GM18505 (cell line): Measurements from ENCODE around the gene TYMP.

ENCODE experiments used
- ATAC-seq: cut with Tn5 transposase; IDR thresholded peaks from one replicate; pipeline ENCODE4 v1.9.1; 2021; ENCODE audit not compliant: unreplicated experiment
- POLR2A ChIP-seq: IDR thresholded peaks from 4 replicates; pipeline ENCODE4 v1.6.1; 2011; ENCODE audit warnings: borderline replicate concordance; ENCODE audit not compliant: insufficient read depth, insufficient read length; ENCODE audit errors: extremely low read depth

The TYMP gene

DNA sequence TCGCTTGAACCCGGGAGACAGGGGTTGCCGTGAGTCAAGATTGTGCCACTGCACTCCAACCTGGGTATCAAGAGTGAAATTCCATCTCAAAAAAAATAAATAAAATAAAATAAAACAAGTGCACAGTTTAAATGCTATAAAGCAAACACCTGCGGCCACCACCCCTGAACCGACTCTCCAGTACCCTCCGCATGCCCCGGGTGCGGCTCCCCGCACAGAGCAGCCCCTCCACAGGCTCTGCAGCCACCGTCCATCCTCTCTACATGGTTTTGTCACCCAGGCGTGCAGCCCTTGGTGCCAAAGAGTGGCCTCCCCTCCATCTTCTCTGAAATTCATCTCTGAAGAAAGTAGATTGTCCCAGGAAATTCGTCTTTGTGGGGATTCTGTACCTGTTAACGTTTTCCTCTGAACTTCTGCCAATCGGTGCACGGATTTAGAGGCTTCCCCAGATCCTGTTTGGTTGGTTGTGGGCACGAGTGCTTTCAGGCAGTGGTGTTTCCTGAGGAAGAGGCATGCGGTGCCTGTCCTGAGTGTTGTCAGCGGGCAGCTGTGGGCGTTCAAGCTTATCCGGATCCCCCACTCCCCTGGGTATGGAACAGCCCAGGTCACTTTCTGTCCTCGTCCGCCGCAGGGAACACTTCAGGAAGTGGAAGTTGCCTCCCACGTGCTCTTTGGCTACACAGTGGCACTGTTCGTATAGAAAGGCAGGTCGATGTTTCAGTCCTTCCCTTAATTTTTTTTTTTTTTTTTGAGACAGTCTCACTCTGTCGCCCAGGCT lies 39.1 kb downstream of the TYMP start:
- TF ChIP-seq POLR2A: no peak
- no peak for ATAC-seq

DNA sequence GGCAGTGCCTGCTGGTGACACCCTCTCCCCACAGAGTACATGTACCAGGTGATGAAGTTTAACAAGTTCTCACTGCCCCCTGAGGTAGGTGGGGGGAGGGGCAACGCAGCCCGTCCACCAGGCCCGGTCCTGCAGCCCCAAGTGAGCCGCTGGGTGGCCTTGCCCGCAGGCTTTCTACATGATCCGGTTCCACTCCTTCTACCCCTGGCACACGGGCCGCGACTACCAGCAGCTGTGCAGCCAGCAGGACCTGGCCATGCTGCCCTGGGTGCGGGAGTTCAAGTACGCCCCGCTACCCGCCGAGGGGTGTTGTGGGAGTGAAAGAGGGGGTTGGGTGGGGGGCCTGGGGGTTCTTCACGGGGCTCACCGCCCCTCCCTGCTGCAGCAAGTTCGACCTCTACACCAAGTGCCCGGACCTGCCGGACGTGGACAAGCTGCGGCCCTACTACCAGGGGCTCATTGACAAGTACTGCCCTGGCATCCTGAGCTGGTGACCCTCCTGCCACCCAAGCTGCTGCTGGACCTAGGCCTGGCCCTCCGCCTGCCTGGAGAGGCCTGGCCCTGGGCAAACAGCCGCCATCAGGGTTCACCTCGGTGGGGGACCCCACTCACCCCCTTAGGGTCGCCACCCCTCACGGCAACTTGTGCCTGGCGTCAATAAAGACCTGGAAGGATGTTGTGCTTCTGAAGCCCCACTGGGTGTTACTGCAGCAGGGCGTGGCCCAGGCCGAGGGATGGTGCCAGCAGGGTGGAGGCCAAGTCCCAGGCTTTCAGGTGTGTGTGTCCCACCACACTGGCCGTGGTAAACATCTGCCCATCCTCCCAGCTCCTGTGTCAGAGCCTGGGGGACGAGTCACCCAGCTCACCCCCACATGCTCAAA lies 40.2 kb downstream of the TYMP start:
- no peak for TF ChIP-seq POLR2A
- ATAC-seq: no peak

DNA sequence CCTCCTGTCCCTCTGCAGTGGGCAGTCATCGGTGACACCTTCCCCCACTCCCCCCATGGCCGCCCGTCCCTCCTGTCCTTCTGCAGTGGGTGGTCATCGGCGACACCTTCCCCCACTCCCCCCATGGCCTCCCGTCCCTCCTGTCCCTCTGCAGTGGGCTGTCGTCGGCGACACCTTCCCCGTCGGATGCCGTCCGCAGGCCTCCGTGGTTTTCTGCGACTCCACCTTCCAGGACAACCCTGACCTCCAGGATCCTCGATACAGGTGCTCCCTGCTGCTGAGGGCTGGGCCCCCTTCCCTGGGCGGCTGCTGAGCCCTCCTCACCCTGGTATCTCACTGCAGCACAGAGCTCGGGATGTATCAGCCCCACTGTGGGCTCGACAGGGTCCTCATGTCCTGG lies 40.9 kb downstream of the TYMP start:
- no peak for TF ChIP-seq POLR2A
- no peak for ATAC-seq

DNA sequence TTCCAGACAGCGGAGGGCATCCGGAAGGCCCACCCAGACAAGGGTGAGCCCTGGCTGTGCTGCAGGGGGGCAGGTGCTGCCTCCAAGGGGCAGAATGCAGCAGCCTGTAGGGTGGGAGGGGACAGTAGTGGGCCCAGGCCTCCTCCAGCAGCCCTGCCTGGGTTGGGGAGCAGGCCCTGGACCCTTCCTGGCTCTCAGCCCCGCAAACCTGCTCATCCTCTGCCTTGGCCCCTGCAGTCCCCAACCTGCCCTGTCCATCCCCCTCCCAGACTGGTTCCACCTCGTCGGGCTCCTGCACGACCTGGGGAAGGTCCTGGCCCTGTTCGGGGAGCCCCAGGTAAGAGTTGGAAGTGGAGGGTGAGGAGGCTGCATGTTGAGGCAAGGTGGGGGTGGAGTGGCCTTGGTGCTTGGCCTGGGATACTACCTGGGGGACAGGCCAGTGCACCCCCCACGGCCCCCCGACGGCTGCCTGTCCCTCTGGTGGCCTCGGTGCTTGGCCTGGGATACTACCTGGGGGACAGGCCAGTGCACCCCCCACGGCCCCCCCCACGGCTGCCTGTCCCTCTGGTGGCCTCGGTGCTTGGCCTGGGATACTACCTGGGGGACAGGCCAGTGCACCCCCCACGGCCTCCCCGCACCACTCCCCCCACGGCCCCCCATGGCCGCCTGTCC lies 41.7 kb downstream of the TYMP start:
- no peak for TF ChIP-seq POLR2A

DNA sequence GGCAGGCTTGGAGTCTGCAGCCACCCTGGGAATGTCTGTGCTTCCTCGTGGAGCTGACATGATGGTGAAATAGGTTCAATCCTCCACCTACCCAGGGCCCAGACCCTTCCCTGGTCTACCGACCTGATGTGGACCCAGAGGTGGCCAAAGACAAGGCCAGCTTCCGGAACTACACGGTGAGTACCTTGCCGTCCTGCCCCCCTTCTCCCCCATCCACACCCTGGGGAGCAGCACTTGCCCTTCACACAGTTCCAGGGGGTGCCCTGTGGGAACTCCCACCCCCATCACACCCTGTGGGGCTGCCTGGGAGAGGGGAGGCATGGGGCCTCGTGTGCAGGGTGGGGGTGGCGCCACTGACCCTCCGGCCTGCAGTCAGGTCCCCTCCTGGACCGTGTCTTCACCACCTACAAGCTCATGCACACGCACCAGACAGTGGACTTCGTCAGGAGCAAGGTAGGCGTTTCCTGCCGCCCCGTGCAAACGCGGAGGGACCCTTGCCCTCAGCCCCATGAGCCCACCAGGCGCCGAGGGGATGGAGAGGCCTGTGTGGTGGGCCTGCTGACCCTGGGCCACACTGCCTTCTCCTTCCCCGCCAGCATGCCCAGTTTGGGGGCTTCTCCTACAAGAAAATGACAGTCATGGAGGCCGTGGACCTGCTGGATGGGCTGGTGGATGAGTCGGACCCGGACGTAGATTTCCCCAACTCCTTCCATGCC lies 42.4 kb downstream of the TYMP start:
- TF ChIP-seq POLR2A: no peak
- no peak for ATAC-seq

More for the DNA sequence above, 41.7 kb downstream of the TYMP start:
- ATAC-seq: no peak

DNA sequence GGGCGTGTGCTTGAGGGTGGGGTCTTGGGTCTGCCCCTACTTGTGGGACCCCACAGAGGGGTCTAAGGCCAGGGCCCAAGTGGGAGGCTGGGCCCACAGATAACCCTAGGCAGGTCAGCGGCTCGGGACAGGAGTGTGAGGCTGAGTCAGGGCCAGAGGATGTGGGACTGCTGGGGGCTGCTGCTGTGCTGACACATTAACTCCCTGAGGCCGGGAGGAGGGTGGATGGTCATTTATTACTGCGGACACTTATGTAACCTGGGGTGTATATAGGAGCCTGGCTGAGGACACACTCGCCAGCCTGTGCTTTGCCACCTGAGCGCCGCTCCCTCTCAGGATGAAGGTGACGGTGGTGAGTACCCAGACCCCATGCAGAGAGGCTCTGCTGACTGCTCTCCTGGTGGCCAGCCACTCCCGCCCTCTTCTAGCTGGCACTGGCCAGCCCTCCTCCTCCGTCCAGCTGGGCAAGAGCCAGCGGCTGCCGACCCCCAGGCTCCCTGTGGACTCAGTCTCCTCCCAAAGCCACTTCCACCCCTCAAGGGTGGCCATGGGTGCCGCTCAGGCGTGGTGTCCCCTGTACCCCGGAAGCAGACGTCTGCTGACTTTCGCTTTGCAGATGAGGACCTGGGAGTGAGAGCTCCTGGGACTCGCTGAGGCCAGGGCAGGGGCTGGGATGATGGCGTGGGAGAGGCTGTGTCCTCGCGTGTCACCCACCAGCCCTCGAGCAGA lies 43.1 kb downstream of the TYMP start, which contains the start of gene MIOX:
MIOX (plus strand) TSS at position 299 of the 729 bp plus-strand sequence; CDS start at position 338, 39 bp downstream.
- no peak for ATAC-seq
- TF ChIP-seq POLR2A: no peak

DNA sequence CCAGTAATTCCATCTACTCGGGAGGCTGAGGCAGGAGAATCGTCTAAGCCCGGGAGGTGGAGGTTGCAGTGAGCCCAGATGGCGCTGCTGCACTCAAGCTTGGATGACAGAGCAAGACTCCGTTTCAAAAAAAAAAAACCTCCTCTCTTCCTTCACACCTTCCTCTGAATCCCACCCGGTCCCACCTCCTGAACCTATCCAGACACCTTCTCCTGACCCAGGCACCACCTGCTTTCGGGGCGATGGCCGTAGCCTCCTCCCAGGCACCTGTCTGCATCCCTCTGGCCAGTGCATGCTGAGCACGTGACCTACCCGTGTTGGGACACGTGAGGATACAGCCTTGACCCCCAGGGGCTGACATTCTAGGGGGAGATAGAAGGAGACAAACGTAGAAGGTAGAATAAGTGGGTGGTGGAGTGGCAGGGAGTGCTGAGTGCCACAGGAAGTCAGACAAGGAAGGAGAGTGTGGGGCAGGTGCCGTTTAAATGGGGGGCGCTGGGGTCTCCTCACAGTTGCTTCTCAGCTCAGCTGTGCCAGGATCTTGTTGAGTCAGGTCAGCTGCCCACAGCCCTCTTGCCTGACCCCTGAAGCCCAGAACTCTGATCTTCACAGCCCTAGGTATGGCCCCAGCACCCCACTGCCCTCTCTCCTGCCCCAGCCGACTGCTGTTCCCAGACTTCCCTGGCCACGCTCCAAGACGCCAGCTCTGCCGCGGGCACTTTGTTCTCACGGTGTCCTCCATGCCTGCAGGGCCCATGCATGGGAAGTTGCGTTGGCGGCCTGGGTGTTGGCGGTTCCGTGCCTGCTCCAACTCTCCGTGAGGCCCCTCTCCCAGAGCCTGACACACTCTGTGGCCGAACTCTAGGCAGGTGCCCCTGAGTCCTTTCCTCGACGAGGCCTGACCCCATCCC lies 44.3 kb downstream of the TYMP start:
- TF ChIP-seq POLR2A: no peak
- no peak for ATAC-seq

DNA sequence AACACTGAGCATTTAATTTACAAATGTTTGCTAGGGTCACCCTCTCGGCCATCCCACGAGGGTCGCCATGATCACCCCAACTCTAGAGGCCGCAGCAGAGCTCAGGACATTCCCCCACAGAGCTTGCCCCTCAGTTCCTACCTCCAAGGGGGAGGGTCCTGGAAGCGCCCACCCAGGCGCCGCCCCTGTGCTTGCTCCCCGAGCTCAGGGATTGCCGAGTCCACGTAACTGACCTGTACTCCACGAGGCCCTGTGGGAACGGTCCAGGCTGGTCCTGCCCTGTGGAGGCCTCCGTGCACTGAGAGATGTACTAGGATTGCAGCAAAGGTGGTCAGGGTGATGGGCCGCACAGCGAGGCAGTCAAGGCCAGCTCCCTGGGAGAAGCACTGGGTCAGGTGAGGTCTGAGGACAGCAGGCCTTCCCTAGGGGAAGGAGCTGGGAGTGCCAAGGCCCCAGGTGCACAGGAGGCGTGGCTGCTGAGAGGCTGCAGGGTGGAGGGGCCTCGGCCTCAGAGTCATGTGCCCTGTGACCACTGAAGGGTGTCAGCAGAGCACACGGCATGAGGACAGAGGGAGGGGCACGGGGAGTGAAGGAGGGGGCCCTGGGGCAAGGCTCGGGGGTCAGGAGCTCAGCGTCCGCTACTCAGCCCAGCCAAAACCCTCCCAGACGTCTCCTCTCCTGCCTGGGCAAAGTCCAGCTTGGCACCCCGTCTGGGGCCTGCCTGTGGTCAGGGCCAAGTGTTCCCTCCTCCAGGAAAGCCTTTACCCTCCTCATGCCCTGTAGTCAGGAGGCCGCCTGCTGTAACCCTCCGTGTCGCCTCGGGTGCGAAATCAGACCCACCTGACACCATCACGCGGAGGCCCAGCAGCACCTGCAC lies 45.6 kb downstream of the TYMP start:
- ATAC-seq: no peak
- TF ChIP-seq POLR2A: no peak

DNA sequence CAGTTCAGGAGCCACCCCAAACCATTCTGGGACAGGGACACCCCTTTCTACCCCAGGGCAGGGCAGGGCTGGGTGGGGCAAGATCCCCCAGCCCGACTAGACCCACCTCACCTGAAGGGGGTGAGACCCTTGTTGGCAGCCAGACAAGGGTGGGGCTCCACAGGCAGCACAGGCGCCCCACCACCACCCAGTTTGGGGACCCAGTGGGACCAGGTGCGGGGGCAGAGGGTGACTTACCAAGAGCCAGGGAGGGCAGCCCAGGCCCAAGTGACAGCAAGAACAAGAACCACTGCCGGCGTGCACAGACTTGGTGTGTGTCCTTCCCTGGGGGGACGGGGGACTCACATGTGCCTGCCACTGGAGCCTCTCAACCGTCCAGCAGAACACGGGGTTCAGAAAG lies 46.3 kb downstream of the TYMP start:
- ATAC-seq: no peak
- no peak for TF ChIP-seq POLR2A

DNA sequence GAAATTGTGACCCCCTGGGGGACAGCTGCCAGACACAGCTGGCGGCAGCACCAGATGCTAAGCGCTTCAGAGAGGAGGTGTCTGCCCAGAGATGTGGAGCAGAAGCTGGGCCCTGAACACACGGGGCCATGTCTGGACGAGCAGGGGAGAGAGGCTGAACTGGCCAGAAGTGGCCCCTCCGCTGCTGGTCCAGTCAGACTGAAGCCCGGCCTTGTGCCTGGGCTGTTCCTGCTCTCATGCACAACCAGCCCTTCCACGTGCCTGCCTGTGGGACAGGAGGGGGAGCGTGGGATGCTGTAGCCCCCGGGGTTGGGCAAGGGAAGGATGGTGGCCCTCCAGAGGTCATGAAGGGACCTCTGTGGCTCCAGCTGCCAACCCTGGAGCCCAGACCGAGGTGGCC lies 46.7 kb downstream of the TYMP start:
- TF ChIP-seq POLR2A: no peak
- no peak for ATAC-seq

DNA sequence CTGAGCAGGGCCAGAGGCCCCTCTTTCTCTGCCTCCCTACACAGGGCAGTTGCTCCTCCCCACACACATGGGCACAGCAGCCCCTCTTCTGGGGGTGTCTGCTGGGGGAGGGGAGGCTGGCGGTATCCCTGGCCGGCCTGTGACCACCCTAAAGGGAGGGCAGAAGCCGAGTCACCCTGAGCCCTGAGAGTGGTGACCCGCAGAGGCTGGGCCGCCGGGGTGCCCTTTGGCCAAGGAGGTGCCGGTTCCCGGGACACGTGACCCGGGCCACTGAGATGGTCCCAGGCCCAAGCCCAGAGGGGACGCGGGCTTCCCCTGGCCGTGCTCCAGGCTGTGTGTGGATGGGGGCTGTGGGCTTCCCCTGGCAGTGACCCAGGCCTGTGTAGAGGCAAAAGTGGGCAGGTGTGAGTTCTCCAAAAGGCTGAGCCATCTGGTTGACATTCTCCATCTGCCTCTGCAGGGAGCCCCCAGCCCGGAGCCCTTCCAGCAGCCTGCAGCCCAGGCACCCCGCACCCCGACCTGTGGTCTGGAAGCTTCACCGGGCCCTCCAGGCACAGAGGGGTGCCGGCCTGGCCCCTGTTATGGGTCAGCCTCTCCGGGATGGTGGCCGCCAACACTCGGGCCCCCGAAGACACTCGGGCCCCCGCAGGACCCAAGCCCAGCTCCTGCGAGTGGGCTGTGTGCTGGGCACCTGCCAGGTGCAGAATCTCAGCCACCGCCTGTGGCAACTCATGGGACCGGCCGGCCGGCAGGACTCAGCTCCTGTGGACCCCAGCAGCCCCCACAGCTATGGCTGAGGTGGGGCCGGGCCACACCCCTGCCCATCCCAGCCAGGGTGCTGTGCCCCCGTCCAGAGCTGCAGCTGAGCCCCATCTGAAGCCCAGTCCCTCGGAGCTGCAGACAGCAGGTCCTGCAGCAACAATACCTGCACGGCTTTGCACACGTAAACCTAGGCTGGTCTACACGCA lies 47.4 kb downstream of the TYMP start:
- no peak for ATAC-seq
- TF ChIP-seq POLR2A: no peak
